DOHH2 (cell line): ENCODE results near the gene CYP27B1.

Source experiments
- H3F3A ChIP-seq: fragments of 200-600 bp; sonication (generic), shearing (Covaris generic); 2 replicates; pipeline ENCODE4 v1.6.0; 2016; ENCODE audit warnings: antibody characterized with exemption, mild to moderate bottlenecking; ENCODE audit not compliant: control insufficient read depth, insufficient read depth
- H3K27ac ChIP-seq: fragments of 200-600 bp; sonication (generic); 2 replicates; pipeline ENCODE4 v1.5.1; 2014; ENCODE audit warnings: low read depth, mild to moderate bottlenecking, low read length, moderate library complexity
- H3K27me3 ChIP-seq: fragments of 200-600 bp; sonication (generic); 2 replicates; pipeline ENCODE4 v1.6.1; 2014; ENCODE audit warnings: mild to moderate bottlenecking, low read length, mixed read lengths; ENCODE audit not compliant: control insufficient read depth
- H3K36me3 ChIP-seq: fragments of 200-600 bp; sonication (generic); 2 replicates; pipeline ENCODE4 v1.6.1; 2014; ENCODE audit warnings: mild to moderate bottlenecking, low read length, moderate library complexity, mixed read lengths; ENCODE audit not compliant: control insufficient read depth
- H3K4me1 ChIP-seq: fragments of 200-600 bp; sonication (generic); 2 replicates; pipeline ENCODE4 v1.6.1; 2014; ENCODE audit warnings: mild to moderate bottlenecking, low read length, mixed read lengths; ENCODE audit not compliant: control insufficient read depth
- H3K4me2 ChIP-seq: fragments of 200-600 bp; sonication (generic); 2 replicates; pipeline ENCODE4 v1.6.0; 2014; ENCODE audit warnings: mild to moderate bottlenecking, low read length, moderate library complexity
- H3K4me3 ChIP-seq: fragments of 200-600 bp; sonication (generic); 2 replicates; pipeline ENCODE4 v1.5.1; 2014; ENCODE audit warnings: mild to moderate bottlenecking, low read length, mixed read lengths
- H3K79me2 ChIP-seq: fragments of 200-600 bp; sonication (generic); 2 replicates; pipeline ENCODE4 v1.6.1; 2014; ENCODE audit warnings: mild to moderate bottlenecking, low read length, mixed read lengths; ENCODE audit not compliant: control insufficient read depth
- H3K9me2 ChIP-seq: fragments of 200-600 bp; sonication (generic); replicated peaks from 2 replicates; pipeline ENCODE4 v1.6.1; 2014; ENCODE audit warnings: mild to moderate bottlenecking, low read length, mixed read lengths; ENCODE audit not compliant: control insufficient read depth
- H3K9me3 ChIP-seq: fragments of 200-600 bp; sonication (generic); 2 replicates; pipeline ENCODE4 v1.6.1; 2014; ENCODE audit warnings: antibody characterized with exemption, low read length, mixed read lengths; ENCODE audit not compliant: control insufficient read depth, insufficient read depth
- H4K20me1 ChIP-seq: fragments of 200-600 bp; sonication (generic); 2 replicates; pipeline ENCODE4 v1.6.0; 2014; ENCODE audit warnings: low read depth, mild to moderate bottlenecking, antibody characterized with exemption, low read length, moderate library complexity; ENCODE audit not compliant: control insufficient read depth, insufficient read depth
- EZH2phosphoT487 ChIP-seq: fragments of 200-600 bp; sonication (generic); IDR thresholded peaks from 2 replicates; pipeline ENCODE4 v1.6.1; 2017; ENCODE audit warnings: borderline replicate concordance, mild to moderate bottlenecking, antibody characterized with exemption, low read length, moderate library complexity, mixed read lengths
- TF ChIP-seq, protein P1 (sequence below): fragments of 200-600 bp; sonication (generic); IDR thresholded peaks from one replicate; pipeline ENCODE4 v1.5.1; 2014; ENCODE audit warnings: antibody characterized with exemption, mild to moderate bottlenecking, low read depth, low read length; ENCODE audit not compliant: poor library complexity, severe bottlenecking

CYP27B1 gene

DNA sequence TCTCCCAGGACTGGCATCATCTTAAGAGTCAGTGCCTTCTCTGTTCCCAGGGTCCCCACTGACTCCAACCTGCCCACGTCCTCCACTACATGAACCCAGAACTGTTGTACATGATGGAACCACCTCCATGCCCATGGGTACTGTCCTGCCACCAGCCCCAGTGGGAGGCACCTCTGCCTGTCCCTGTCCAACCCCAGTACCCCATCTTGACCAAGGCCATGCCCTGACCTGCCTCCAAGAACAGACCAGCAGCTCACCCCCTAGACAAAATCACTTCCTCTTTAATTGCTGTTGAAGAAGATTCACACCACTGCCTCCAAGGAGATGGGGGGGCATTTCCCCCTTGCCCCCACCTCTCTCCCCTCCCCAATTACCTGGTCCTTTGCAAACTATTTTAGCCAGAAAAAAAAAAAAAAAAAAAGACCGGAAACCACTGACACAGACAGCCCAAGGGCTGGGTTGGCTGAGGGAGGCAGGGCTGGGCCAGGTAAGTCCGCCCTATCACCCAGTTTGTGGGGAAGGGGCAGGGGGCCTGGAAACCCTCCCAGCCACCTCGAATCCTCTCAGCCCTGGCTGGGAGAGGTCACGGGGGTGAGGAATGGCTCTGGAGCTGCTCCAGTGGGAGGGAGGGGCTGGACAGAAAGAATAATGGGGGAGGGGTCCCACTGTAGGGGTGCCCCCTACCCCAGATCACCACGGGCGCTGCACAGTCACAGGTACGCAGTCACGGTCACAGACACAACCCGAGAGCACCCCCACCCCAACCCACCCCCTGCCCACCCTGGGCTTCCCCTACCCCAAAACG, 41.7 kb downstream of the CYP27B1 start:
- H3K4me2 ChIP-seq: peak overlapping the region; percentile 13; the same call in 1 of the 2 replicates

DNA sequence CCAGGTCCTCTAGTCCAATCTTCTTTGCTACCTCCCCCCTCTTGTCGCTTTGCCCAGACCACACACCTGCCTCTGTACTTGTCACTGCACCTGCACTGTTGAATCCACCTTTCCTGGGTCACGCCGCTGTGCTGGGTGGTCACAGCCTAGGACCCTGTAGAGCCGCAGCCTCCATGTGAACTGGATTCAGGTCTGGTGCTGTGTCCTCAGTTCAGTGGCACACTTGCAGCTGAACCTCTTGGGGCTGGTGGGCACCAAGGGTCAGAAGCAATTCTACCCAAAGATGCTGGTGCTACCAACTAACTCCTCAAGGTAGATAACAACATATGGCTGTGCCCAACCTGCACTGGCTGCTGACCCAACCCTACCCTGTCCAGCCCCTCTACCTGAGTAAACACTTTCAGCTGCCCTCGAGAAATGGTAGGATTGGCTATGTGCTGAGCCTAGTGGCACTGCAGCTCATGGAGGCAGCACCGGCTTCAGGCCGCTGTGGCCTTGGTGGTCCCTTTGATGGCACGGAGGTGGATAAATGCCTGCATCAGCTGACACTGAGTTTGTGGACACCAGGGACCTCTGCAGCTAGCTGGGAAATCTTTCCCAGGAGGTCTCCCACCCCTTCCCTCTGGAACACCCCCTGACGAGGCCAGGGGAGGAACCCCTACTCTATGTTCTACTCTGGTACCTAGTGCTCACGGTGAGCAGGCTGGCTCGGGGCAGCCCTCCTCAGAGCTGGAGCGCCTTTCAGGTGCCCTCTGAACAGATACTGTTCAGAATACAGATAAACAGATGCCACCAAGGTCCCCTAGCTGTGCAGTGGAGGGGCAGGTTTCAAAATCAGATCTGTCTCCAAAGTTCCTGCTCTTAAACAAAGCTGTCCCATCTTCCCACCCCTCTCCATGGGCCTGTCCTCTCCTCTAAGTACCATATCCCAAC, 42.6 kb downstream of the CYP27B1 start:
- Histone ChIP-seq H3K4me3 (no peak overlapping the region), H3K27ac (no peak overlapping the region), H3F3A (peaks cover 11% of the 10 kb centered on the region; the same call in 1 of the 2 replicates), H3K4me1 (peaks cover 15% of the 10 kb centered on the region), H3K36me3 (peaks cover 39% of the 10 kb centered on the region), H3K9me3 (no peaks in the 10 kb centered on the region), H3K4me2 (no peak overlapping the region), H3K27me3 (no peaks in the 10 kb centered on the region), H4K20me1 (no peaks in the 10 kb centered on the region), H3K79me2 (no peaks in the 10 kb centered on the region), H3K9me2 (no peaks in the 10 kb centered on the region)
- TF ChIP-seq, protein P1, sequence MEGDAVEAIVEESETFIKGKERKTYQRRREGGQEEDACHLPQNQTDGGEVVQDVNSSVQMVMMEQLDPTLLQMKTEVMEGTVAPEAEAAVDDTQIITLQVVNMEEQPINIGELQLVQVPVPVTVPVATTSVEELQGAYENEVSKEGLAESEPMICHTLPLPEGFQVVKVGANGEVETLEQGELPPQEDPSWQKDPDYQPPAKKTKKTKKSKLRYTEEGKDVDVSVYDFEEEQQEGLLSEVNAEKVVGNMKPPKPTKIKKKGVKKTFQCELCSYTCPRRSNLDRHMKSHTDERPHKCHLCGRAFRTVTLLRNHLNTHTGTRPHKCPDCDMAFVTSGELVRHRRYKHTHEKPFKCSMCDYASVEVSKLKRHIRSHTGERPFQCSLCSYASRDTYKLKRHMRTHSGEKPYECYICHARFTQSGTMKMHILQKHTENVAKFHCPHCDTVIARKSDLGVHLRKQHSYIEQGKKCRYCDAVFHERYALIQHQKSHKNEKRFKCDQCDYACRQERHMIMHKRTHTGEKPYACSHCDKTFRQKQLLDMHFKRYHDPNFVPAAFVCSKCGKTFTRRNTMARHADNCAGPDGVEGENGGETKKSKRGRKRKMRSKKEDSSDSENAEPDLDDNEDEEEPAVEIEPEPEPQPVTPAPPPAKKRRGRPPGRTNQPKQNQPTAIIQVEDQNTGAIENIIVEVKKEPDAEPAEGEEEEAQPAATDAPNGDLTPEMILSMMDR: no peak
- no peak for TF ChIP-seq EZH2phosphoT487

More for the DNA sequence above, 41.7 kb downstream of the CYP27B1 start:
- no peaks in the 10 kb centered on the region for H3K27me3 ChIP-seq
- no peaks in the 10 kb centered on the region for H4K20me1 ChIP-seq
- H3F3A ChIP-seq: peaks cover 11% of the 10 kb centered on the region; the same call in 1 of the 2 replicates
- H3K4me1 ChIP-seq: peaks cover 15% of the 10 kb centered on the region
- H3K27ac ChIP-seq: no peak overlapping the region
- no peaks in the 10 kb centered on the region for H3K9me2 ChIP-seq
- peaks cover 32% of the 10 kb centered on the region for H3K36me3 ChIP-seq
- H3K79me2 ChIP-seq: no peaks in the 10 kb centered on the region
- no peaks in the 10 kb centered on the region for H3K9me3 ChIP-seq
- H3K4me3 ChIP-seq: no peak overlapping the region
- no peak for TF ChIP-seq EZH2phosphoT487
- TF ChIP-seq, protein P1: no peak

DNA sequence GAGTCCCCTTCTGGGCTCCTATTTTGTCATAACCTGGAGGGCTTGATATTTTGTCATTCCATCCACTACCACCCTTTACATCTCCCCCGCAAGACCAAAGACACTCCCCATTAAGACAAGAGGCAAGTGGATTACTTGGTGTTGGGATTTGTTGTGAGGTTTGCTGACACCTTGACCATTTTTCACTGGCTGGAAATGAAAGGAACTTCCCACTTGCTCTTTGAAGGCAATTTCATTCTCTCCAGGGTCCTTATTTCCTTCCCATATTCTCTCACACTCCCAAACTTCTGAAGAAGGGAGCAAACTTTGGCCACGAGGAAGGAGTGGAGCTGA, 43.3 kb downstream of the CYP27B1 start:
- no peaks in the 10 kb centered on the region for H4K20me1 ChIP-seq
- no peaks in the 10 kb centered on the region for H3K27me3 ChIP-seq
- peaks cover 15% of the 10 kb centered on the region for H3K4me1 ChIP-seq
- H3K4me2 ChIP-seq: no peak overlapping the region
- H3K9me3 ChIP-seq: no peaks in the 10 kb centered on the region
- peaks cover 11% of the 10 kb centered on the region; the same call in 1 of the 2 replicates for H3F3A ChIP-seq
- no peaks in the 10 kb centered on the region for H3K79me2 ChIP-seq
- no peak overlapping the region for H3K4me3 ChIP-seq
- no peak for TF ChIP-seq EZH2phosphoT487
- TF ChIP-seq, protein P1: no peak
- peaks cover 46% of the 10 kb centered on the region for H3K36me3 ChIP-seq
- H3K27ac ChIP-seq: no peak overlapping the region
- H3K9me2 ChIP-seq: no peaks in the 10 kb centered on the region
